Right hindlimb (tissue), 1 donor: ENCODE results near the gene HOXA5.

Experiments
- DNase-seq: peaks from one replicate; pipeline ENCODE4 v3.0.0-alpha.2; 2018

The HOXA5 gene

GRCh38 chr7:27147199-27148030 lies 3.9 kb upstream of the HOXA5 start, which contains the start of gene HOXA6:
Gene HOXA6 (minus strand): TSS chr7:27147774. CDS start chr7:27147749, 25 bp downstream.
- peak; percentile 76 for DNase-seq

DNA sequence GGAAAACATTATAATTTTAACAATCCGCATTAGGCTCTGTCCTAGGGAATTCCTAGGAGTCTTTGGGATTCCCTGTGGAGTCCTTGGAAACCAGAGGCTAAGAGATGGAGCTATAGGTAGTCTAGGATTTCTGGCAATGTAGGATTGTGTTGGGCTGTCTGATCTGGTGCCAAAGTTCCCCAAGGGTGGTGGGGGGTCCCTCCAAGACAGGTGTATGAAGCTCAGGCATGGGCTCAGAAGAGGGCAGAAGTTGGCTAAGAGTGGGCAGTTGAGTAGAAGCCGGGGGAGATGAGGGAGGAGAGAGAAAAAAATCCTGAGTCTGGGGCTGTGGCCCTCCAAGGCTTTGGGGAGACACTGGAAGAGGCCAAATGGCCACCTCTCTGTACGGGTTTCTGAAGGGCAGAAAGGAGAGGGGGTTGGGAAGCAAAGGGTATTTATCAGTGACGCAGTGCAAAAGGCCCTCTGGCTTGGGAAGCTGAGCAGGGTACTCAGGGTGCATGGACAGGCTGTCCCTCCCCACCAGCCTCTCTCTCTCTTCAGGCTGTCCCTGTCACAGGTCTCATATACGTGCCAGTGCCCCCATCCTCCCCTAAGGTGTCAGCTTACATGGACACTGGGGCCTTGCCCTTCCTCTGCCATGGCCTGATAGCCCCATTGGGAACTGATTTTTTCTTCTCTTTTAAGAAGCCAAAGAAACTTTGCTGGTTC lies 3.2 kb upstream of the HOXA5 start:
- peak; percentile 19 for DNase-seq

- DNase-seq: no peak
These were observed 2.5 kb upstream of the HOXA5 start for GRCh38 chr7:27145914-27146412.

DNA sequence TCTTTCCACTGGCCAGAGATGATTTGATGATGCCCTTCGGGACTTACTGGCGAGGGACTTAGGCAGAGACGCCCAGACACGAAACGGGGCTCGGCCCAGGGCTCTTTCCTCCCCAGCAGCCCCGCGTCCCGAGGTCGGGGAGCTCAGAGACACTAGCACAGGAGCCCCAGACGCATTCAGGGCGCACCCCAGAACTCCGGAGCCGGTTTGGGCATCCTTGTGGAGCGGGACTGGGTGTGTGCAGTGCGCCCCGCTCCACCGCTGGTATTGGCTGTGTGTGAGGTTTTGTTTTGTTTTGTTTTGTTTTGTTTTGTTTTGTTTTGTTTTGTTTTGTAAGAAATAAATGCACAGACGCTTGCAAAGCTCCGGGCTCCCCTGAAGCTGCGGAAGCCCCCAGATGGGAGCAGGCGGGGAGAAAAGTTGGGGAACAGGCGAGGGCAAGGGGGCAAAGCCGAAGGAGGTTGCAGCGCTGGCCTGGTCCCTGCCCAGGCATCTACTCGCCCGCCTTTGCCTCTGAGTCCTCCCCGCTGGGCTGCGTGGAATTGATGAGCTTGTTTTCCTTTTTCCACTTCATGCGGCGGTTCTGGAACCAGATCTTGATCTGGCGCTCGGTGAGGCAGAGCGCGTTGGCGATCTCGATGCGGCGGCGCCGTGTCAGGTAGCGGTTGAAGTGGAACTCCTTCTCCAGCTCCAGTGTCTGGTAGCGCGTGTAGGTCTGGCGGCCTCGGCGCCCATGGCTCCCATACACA lies 1.9 kb upstream of the HOXA5 start:
- DNase-seq: peak; percentile 37

DNA sequence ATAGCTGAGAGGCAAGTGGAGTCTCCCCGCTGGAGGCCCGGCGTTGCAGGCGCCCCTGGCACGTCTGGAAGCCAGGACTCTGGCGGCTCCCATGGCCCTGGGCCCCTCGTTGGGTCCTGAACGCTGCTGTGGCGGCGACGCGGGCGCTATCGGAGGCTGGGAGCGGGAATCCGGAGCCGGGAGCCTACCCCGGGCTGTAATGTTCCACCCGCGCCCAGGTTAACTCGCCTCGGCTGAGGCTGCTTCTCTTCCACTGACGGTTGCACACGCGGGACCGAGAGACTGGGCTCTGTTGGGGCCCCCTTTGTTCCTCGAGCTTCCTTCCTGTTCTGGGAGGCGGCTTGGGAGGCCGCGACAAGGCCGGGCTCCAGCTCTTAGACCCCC lies 1.3 kb upstream of the HOXA5 start:
- DNase-seq: peak; percentile 35

- DNase-seq: peak; percentile 21
These were observed 684 bp upstream of the HOXA5 start for GRCh38 chr7:27143950-27144780.

- DNase-seq: no peak
These were observed 880 bp downstream of the HOXA5 start for GRCh38 chr7:27142580-27143022.

- DNase-seq: peak; percentile 43
These were observed 1.4 kb downstream of the HOXA5 start for GRCh38 chr7:27141923-27142579.

GRCh38 chr7:27141137-27141922 lies 2.2 kb downstream of the HOXA5 start:
- no peak for DNase-seq

GRCh38 chr7:27140126-27140857 lies 3.2 kb downstream of the HOXA5 start:
- peak; percentile 27 for DNase-seq

DNA sequence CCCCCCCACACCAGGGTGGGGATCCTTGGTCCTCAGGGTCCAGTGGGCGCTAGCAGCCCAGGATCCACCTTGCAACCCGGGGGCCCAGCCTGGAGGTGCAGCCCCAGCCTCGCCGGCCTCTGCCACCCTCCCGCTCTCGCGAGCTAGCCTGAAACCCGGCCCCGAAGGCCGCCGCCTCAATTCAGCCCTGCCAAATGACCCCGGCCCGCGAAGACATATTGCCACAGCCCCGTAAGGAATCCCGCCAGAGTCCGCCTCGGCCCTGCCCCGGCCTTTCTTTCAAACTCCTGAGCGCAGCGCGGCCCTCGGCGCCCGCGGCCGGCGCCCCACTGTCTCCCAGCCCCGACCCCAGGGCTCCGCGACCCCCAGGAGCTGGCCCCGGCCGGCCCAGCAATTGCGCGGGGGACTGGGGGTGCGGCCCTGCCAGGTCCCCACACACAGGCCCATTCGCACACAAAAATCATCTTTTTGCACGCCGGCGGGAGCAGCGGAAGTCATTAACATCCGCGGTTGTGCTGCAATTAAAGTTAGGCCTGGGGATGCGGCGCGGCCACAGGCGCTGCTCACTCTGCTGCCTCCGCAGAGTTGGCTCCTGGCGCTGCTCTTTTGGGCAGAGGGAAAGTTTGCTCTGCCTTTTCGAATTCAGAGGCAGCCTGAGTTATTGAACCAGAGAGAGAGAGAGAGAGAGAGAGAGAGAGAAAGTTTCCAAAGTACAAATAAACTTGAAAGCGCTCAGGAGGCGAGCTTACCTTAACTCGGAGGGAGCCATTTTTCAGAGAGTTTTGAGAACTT lies 4.0 kb downstream of the HOXA5 start:
- peak; percentile 43 for DNase-seq

DNA sequence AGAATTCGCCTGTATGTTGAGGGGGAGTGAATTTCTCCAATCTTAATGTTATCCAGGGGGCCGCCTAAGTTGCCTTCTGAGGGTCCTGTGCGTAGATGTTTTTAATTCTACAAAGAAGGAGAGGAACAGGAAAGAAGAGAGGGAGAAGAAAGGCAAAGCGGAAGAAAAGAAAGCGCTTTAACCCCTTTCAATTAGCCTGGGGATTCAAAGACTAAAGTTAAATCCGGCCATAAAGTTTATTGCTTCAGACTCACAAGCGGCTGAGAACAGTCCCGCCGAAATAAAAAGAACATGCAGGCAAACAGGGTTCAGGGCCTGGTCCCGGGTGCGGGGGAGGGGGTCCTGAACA lies 4.5 kb downstream of the HOXA5 start:
- no peak for DNase-seq

DNA sequence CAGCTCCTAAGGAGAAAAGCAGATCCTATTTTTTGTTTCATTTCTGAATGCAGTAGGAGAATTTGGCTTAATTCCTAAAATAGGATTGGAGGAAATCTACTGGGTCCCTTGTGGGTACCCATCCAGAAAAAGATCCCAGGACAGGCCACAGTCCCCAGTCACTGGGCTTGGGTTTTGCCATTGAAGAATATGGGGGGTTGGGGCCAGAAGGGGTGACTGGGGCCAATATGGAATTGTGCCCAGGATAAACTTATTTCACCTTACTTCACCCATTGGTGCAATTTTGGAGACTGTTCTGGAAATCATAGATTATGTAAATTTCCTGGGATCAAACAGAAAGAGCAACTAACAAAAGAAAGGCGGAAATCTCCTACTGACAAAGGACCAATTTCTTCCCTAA lies 5.0 kb downstream of the HOXA5 start:
- no peak for DNase-seq

- no peak for DNase-seq
These were observed 5.7 kb downstream of the HOXA5 start for GRCh38 chr7:27137640-27138315.

DNA sequence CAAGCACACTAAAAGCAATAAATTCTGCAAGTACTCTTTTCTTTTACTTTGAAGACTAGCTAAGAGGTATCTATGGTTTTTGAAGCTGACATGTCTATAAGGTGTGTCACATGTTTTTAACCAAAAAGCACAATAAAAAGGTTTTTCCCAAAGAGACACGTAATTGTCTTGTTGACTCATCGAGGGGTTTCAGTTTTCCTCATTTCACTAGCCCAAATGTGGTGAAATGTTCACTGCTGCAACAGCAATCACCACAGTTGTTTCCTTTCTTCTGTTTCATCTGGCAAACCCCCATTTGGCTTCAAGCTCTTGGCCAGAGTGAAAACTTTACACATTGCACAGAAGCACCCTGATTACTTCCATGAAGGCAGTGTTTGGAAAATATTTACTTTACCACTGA lies 9.1 kb downstream of the HOXA5 start:
- DNase-seq: peak; percentile 37

DNA sequence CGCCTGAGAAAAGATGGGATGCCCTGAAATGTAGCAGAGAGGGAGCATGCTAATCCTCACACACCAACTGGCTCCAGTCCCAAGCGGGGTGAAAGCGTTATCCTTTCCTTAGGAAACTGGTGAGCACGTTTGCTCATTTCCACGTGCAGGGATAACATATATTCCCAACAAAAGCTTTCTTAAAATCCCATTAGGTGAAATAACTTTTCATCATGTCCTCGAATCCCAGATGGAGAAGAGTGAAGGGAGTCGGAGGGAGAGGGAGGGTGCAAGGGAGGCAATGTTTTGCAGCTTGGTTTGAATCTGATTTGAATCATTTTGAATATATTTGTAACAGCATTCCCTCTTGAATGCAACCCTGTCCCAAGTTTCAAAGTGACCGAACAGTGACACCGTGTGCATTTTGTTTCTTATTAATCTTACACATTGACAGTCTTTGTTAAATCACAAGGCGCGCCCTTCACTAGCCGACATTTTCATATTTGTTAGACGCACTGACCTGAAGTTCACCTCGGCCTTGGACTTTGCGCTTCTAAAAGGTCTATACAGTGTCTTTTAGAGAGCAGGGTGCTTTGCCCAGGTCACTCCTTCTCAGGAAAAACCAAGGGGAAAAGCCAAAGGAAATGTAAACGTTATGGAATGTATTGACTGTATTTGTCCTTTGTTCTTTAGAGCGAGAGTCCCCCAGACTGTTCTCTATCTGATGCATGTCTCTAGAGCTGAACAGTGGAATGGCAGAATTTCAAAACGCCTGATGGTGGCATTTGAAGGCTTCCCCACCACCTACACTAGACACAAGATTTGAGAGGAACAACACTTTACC lies 9.9 kb downstream of the HOXA5 start:
- no peak for DNase-seq

GRCh38 chr7:27132978-27133377 lies 10.5 kb downstream of the HOXA5 start:
- no peak for DNase-seq

- no peak for DNase-seq
These were observed 11.3 kb downstream of the HOXA5 start for GRCh38 chr7:27132214-27132613.
